Pancreas (tissue), 10 donors: Measurements from ENCODE around the gene CCDC8. TPM values are rescaled to one million over a fixed set of nuclear protein-coding genes. Genes with fewer than 3 reads are reported as not detected.
A peak's percentile ranks its signal among the peaks of the same experiment; 100 is the strongest.

Source experiments
- ATAC-seq, 4 donors: fragments of 200-7000 bp; cut with Tn5 transposase; one replicate each; pipeline versions ENCODE4 v1.8.0 to v1.9.1; 2020; ENCODE audit warnings: mild to moderate bottlenecking in 4 of 4, moderate library complexity in 4 of 4
- DNase-seq, 6 donors: peaks; one replicate each; pipeline ENCODE4 v3.0.0-alpha.2; 2020
- FAIRE-seq: peaks from 2 replicates; lab custom pipeline; 2012; peaks lifted over from hg19 to GRCh38; lab: Jason Lieb, UNC
- H3K27ac ChIP-seq, 4 donors: fragments of 200-600 bp; sonication (generic); 1 replicate in 3 of 4; 2 replicates in 1 of 4; pipeline versions ENCODE4 v1.5.0 to v1.8.0; 2020
- H3K27me3 ChIP-seq, 4 donors: fragments of 200-600 bp; one replicate each; pipeline ENCODE4 v1.8.0; 2021
- H3K36me3 ChIP-seq, 3 donors: fragments of 200-600 bp; sonication (generic) in 1 of 3; one replicate each; pipeline versions ENCODE4 v1.5.0 to v1.8.0; 2020 to 2021
- H3K4me1 ChIP-seq, 3 donors: fragments of 200-600 bp; one replicate each; pipeline ENCODE4 v1.8.0; 2021
- H3K4me3 ChIP-seq, 4 donors: fragments of 200-600 bp; sonication (generic) in 2 of 4; one replicate each; pipeline versions ENCODE4 v1.5.0 to v1.8.0; 2020 to 2021
- H3K9me3 ChIP-seq, 4 donors: fragments of 200-600 bp; one replicate each; pipeline ENCODE4 v1.8.0; 2021
- WGBS, 2 donors: extraction: QIAGEN DNeasy Blood & Tissue Kit; methylation state at CpG; one replicate each; pipeline ENCODE4 v1.1.7; 2013; 5-methylcytosine and 5-hydroxymethylcytosine counted together
- intact Hi-C, 3 donors: fragments of 100-400 bp; cut with DNase I; formaldehyde crosslinking; loops; one replicate each; pipeline versions ENCODE4 v1.11.1 to v1.14.2; 2022
- polyA plus RNA-seq, 2 donors: library from polyadenylated mRNA; stranded (reverse); fragments of 200-250 nt; gene quantifications; one replicate each; pipeline ENCODE4 v1.2.3, GENCODE V29; 2013
- total RNA-seq, 6 donors: library from RNA; stranded (reverse); fragmentation: NEBNext Ultra II Directional in 4 of 6; extraction: Animal tissue kit (Norgen Biotek cat#: 25700) in 4 of 6; gene quantifications; one replicate each; pipeline versions ENCODE4 v1.2.1 to v1.2.4, GENCODE V29; 2021 to 2023
- TF ChIP-seq, protein P1 (sequence below), 4 donors: fragments of 200-600 bp; sonication (generic) in 3 of 4; IDR thresholded peaks; one replicate each; pipeline versions ENCODE4 v1.5.0 to v1.8.0; 2021; ENCODE audit warnings: antibody characterized with exemption in 4 of 4
- donor health status: healthy with polysubstance abuse.
- donor health status: DM: no; HTN: no; CAD: no; lungs with moderate emphysema.
- donor health status: DM: no; HTN: no; CAD: no.
- donor health status: control.
- donor health status: control.
- donor health status: Bipolar disorder and iron deficiency.
- donor health status: DM: yes; HTN: yes; CAD: no.
- donor health status: DM: no; HTN: no; CAD: no.
- donor health status: DM: no; HTN: no; CAD: no.
- donor health status: DM: yes; HTN: yes; CAD: no.

The CCDC8 gene
- total and polyA plus RNA-seq, 8 donors: 8.2 to 22.0 (median 12.0) TPM

DNA sequence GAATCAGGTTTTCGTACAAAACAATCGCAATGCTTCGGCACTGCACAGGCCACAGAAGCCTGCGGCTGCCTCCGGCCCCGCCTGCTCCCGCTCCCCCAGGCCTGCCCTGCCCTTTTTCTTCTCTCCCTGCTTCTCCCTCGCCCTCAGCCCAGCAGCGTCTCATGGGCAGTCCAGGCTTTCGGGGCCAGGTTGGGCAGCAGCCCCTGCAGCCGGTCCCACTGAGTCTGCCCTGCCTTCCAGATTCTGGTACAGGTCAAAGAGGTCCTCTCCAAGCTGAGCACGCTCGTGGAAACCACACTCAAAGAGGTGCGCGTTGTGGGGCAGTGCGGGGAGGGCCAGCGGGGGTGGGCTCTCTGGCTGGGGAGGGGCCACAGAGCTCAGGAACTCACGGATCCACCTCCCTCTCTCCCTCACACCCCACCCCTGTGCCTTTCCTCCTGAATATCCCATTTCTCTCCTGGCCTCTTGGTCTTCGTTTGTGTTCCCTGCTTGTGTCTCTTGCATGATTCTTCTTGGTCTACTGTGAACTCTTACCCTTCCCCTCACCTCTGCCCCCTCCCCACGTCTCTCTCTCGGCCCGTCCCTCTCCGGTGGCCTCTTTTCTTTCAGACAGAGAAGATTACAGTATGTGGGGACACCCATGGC is 30.1 kb downstream of the CCDC8 start:
- Histone ChIP-seq H3K27me3 (no peaks in the 10 kb centered on the region), H3K36me3 (peaks cover 4 to 29% (median 5%) of the 10 kb centered on the region in 3 donors), H3K4me3 (no peak overlapping the region), H3K9me3 (no peaks in the 10 kb centered on the region), H3K4me1 (peaks cover 0 to 4% (median 4%) of the 10 kb centered on the region in 3 donors), H3K27ac (no peak overlapping the region)
- intact Hi-C loops: no loop called here
- TF ChIP-seq, protein P1, sequence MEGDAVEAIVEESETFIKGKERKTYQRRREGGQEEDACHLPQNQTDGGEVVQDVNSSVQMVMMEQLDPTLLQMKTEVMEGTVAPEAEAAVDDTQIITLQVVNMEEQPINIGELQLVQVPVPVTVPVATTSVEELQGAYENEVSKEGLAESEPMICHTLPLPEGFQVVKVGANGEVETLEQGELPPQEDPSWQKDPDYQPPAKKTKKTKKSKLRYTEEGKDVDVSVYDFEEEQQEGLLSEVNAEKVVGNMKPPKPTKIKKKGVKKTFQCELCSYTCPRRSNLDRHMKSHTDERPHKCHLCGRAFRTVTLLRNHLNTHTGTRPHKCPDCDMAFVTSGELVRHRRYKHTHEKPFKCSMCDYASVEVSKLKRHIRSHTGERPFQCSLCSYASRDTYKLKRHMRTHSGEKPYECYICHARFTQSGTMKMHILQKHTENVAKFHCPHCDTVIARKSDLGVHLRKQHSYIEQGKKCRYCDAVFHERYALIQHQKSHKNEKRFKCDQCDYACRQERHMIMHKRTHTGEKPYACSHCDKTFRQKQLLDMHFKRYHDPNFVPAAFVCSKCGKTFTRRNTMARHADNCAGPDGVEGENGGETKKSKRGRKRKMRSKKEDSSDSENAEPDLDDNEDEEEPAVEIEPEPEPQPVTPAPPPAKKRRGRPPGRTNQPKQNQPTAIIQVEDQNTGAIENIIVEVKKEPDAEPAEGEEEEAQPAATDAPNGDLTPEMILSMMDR (IDR thresholded peaks at IDR 0.05): no peak
- WGBS, 2 donors: 82 to 88% methylated on average over 22 to 23 of the region's 23 CpGs
- ATAC-seq (no peak), FAIRE-seq (no peak), DNase-seq (peak in 1 of 6 donors; percentile 31)

DNA sequence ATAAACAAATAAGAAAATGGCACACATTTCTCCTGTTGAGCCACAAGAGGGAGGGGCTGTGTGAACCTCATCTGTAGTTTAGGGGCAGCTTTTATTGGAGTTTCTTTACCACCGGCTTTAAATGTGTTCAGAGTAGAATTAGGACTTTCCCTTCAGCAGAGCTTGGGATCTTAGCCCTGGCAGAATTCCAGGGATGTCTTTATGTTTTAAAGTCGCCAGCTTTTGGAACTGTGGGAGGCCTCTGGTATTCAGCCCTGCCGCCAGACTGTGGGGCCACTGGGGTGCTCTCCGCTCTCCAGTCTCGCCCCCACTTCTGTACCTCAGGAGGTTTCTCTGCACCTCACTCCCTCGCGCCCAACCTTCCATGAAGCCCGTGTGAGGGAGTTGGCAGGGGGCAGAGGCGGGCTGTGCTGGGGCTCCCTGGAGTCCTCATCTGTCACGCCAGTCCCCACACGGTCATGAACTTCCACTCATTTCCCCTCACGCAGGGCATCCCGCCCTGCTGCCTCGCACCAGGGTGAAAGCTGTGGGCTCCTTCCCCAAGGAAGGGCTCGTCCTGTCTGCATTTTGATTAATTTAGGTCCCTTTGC is 31.5 kb downstream of the CCDC8 start:
- Histone ChIP-seq H3K9me3 (no peaks in the 10 kb centered on the region), H3K4me1 (peaks cover 0 to 11% (median 8%) of the 10 kb centered on the region in 3 donors), H3K4me3 (no peak overlapping the region), H3K27ac (no peak overlapping the region), H3K36me3 (peaks cover 0 to 34% (median 6%) of the 10 kb centered on the region in 3 donors), H3K27me3 (no peaks in the 10 kb centered on the region)
- intact Hi-C loops: no loop called here
- WGBS, 2 donors: 90 to 93% methylated on average over 15 of the region's 15 CpGs
- no peak for ATAC-seq
- no peak for FAIRE-seq
- DNase-seq: peak in 1 of 6 donors; percentile 43
- TF ChIP-seq, protein P1 (IDR thresholded peaks at IDR 0.05): no peak

DNA sequence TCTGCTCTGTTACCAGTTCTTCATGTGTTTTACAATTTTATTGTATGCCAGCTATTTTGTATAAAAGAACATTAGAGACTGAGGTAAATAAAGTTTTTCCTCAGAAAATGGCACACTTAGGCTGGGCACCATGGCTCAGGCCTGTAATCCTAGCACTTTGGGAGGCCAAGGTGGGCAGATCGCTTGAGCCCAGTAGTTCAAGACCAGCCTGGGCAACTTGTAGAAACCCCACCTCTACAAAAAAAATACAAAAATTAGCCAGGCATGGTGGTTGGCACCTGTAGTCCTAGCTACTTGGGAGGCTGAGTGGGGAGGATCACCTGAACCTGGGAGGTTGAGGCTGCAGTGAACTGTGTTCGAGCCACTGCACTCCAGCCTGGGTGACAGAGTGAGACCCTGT is 32.0 kb downstream of the CCDC8 start:
- Histone ChIP-seq H3K36me3 (peaks cover 0 to 39% (median 11%) of the 10 kb centered on the region in 3 donors), H3K4me3 (no peak overlapping the region), H3K4me1 (peaks cover 0 to 11% (median 8%) of the 10 kb centered on the region in 3 donors), H3K9me3 (no peaks in the 10 kb centered on the region), H3K27me3 (no peaks in the 10 kb centered on the region), H3K27ac (no peak overlapping the region)
- intact Hi-C loops: no loop called here
- FAIRE-seq: no peak
- no peak for ATAC-seq
- WGBS, 2 donors: 95 to 98% methylated on average over 2 of the region's 2 CpGs
- TF ChIP-seq, protein P1 (IDR thresholded peaks at IDR 0.05): no peak
- DNase-seq: no peak

DNA sequence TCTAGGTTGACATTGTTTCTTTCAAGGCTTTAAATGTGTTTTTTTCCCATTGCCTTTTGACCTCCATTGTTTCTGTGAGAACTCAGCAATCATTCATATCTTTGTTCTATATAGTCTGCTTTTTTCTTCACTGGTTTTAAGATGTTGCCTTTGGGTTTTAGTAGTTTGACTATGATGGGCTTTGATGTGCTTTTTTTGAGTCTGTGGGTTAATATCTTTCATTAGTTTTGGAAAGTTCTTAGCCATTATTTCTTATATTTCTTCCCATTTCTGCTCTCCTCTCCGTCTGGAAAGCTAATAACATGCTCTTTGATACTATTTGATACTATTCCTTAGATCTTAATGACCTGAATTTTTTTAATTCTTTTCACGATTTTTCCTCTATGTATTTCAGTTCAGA is 32.7 kb downstream of the CCDC8 start:
- peaks cover 0 to 39% (median 16%) of the 10 kb centered on the region in 3 donors for H3K36me3 ChIP-seq
- ATAC-seq (no peak), FAIRE-seq (no peak), DNase-seq (no peak)
- no peak overlapping the region for H3K27ac ChIP-seq
- TF ChIP-seq, protein P1 (IDR thresholded peaks at IDR 0.05): no peak
- H3K9me3 ChIP-seq: no peaks in the 10 kb centered on the region
- intact Hi-C loops: no loop called here
- H3K27me3 ChIP-seq: no peaks in the 10 kb centered on the region
- WGBS, 2 donors: 88 to 97% methylated on average over 2 of the region's 2 CpGs
- peaks cover 0 to 11% (median 8%) of the 10 kb centered on the region in 3 donors for H3K4me1 ChIP-seq
- H3K4me3 ChIP-seq: no peak overlapping the region

DNA sequence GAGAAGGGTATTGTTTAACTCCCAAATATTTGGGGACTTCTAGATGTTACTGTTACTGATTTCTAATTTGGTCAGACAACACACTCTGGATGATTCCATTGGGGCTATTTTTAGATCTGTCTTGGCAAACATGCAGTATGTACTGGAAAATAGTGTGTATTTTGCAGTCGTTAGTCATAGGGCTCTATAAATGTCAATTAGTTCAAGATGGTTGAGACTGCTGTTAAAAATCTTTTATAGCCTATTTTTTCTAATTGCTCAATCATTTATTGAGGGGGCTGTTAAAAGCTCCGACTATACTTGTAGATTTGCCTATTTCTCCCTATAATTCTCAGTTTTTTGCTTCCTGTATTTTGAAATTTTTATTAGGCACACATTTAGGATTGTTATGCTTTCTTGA is 35.1 kb downstream of the CCDC8 start:
- Histone ChIP-seq H3K9me3 (no peaks in the 10 kb centered on the region), H3K27ac (peak overlapping the region in 1 of 4 donors; percentile 18), H3K4me1 (peaks cover 10 to 21% (median 12%) of the 10 kb centered on the region in 3 donors), H3K27me3 (no peaks in the 10 kb centered on the region), H3K36me3 (peaks cover 0 to 25% (median 11%) of the 10 kb centered on the region in 3 donors), H3K4me3 (no peak overlapping the region)
- no peak for DNase-seq
- FAIRE-seq: peak; percentile 69
- TF ChIP-seq, protein P1 (IDR thresholded peaks at IDR 0.05): no peak
- intact Hi-C loops: no loop called here
- WGBS, 2 donors: 17 to 31% methylated on average over 2 of the region's 2 CpGs
- ATAC-seq: peak in 2 of 4 donors; percentile 9 to 24
